GM10248 (cell line): ENCODE measurements around the gene LMCD1.

Experiments
- CTCF ChIA-PET: fragments of 300-600 bp; sonication (Branson Sonifier 250); formaldehyde crosslinking; extraction: SDS; loops from one replicate; lab custom pipeline; 2021; ENCODE audit warnings: antibody characterized with exemption; lab: Yijun Ruan, JAX
- POLR2A ChIA-PET: fragments of 350-650 bp; sonication (Branson Sonifier 250); formaldehyde crosslinking; extraction: SDS; loops from one replicate; lab custom pipeline; 2020; ENCODE audit warnings: antibody characterized with exemption; lab: Yijun Ruan, JAX
- DNase-seq: peaks from one replicate; pipeline ENCODE4 v3.0.0; 2012; ENCODE audit errors: extremely low spot score
- CTCF ChIP-seq: IDR thresholded peaks from 2 replicates; pipeline ENCODE4 v1.5.1; 2012; ENCODE audit warnings: mild to moderate bottlenecking, low read depth; ENCODE audit errors: extremely low read depth, missing control alignments, control extremely low read depth

The LMCD1 gene

GRCh38 chr3:8541486-8541885, 39.9 kb downstream of the LMCD1 start:
- no peak for TF ChIP-seq CTCF
- CTCF ChIA-PET, result interaction anchor here (1.2 to 1.4 kb wide), 2 partner anchors 11 to 51 kb away, joined by 3 read pairs; no protein-coding TSS in a partner anchor
- POLR2A ChIA-PET, result no interaction called here
- DNase-seq, result no peak

DNA sequence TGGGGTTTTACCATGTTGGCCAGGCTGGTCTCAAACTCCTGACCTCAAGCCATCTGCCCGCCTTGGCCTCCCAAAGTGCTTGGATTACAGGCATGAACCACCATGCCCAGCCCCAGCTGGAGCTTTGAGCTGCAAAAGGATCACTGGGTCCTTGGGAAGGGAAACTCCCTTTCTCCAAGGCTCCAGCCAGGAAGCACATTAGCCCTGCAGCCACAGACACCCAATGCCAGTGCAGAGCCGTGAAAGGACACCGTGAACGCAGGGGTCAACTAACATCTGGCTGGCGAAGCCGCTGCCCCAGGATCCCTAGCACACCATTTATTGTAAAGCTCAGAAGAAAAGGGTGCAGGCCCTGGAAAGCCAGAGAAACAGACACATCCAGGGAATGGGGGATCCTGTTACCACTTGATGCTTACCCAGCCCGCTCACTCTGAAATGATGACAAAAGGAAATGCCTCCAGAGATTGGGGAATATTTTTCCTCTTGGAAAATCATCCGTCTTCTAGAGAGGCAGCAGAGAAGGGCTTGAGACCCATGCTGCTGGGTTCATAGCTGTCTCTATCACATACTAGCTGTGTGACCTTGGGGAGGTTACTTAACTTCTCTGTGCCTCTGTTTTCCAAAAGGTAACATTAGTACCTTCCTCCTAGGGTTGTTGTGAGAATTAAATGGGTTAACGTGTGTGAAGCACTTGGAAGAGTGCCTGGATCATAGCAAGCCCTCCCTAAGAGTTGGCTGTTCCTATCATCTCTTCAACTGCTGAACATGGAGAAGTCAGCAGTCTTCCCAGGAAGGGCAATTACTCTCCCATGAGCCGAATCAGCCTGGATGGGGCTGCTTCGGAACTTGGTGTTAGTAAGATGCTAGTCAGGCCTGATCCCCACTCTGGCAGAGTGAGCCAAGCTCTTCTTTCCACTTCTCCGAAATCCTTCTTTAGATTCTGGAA, 40.8 kb downstream of the LMCD1 start:
- ChIA-PET CTCF (interaction anchor here (1.4 kb wide), 1 partner anchor 52 kb away, joined by 3 read pairs; no protein-coding TSS in a partner anchor), POLR2A (no interaction called here)
- TF ChIP-seq CTCF, result no peak
- DNase-seq, result no peak

DNA sequence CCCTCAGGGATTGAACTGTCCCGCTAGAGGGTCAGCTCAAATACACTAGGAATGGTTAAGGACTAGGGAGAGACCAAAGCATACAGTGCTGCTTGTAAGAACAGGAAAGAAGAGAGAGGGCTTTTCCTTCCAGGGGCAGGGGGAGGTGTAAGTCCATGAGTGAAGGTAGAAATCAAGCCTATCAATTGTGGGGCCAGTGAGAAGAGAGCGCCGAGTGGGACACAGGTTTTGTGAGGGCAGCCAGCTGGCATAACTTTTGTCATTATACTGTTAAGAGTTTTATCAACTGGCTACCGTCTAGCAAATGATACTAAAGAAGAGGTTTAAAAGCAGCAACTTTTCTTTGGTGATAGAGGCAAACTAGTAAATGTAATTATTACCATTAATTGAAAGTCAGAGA, 45.0 kb downstream of the LMCD1 start:
- ChIA-PET CTCF (interaction anchor here (1.1 to 1.8 kb wide), 3 partner anchors 9 to 135 kb away, joined by 3 to 5 read pairs (median 3); no protein-coding TSS in a partner anchor), POLR2A (no interaction called here)
- no peak for DNase-seq
- no peak for TF ChIP-seq CTCF

DNA sequence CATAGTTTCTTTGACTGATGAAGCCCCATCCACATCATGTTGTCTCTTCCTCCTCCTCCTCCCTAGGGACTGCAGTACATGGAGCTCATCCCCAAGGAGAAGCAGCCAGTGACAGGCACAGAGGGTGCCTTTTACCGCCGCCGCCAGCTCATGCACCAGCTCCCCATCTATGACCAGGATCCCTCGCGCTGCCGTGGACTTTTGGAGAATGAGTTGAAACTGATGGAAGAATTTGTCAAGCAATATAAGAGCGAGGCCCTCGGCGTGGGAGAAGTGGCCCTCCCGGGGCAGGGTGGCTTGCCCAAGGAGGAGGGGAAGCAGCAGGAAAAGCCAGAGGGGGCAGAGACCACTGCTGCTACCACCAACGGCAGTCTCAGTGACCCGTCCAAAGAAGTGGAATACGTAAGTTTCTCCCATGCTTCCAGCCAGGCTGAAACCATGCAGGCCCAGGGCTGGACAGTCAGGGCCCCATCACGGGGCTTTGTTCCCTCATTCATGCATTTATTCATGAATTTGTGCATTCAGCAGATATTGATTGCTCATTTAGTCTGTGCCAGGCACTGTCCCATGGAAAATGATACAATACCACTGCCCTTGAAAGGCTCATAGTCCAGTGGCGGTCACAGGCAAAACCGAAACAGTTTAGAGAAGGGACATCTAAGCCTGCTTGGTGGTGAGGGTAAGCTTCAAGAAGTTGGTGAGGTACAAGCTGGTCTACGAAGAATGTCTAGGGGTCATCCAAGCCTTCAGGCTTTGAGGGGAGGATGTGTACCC, 47.1 kb downstream of the LMCD1 start:
- ChIA-PET POLR2A (no interaction called here), CTCF (interaction anchor here (0.9 kb wide), 1 partner anchor 13 kb away, joined by 3 read pairs; no protein-coding TSS in a partner anchor)
- DNase-seq, result no peak
- no peak for TF ChIP-seq CTCF

GRCh38 chr3:8549354-8549753, 47.7 kb downstream of the LMCD1 start:
- POLR2A ChIA-PET, result no interaction called here
- TF ChIP-seq CTCF, result no peak
- CTCF ChIA-PET, result no interaction called here
- no peak for DNase-seq

- ChIA-PET POLR2A (no interaction called here), CTCF (no interaction called here)
- no peak for TF ChIP-seq CTCF
- DNase-seq, result no peak
Observed at GRCh38 chr3:8550611-8551010, 49.0 kb downstream of the LMCD1 start.
